Stimulated activated effector memory CD8-positive, alpha-beta T cell treated with anti-CD3 and anti-CD28 coated beads, Interleukin-12 subunit alpha, Interleukin-12 subunit beta, amount 100 ng/mL, for 72 hours (primary cell): ENCODE results near the gene SRRM3.
A peak's percentile ranks its signal among the peaks of the same experiment; 100 is the strongest.
"Not testable (repeated sequence)": the region's sequence is repeated elsewhere in the genome, so short reads cannot be mapped to it uniquely, and the experiment has no call there.

ENCODE experiments used
- ATAC-seq: fragments of 150-1000 bp; cut with Tn5 transposase; 2 replicates; pipeline ENCODE4 v1.10.0; 2021
- DNase-seq, 2 donors: peaks; one replicate each; pipeline ENCODE4 v3.0.0; 2021 to 2022; ENCODE audit warnings: low spot score in 2 of 2
- H3K27ac Mint-ChIP-seq: one replicate; pipeline ENCODE4 v1.8.0; 2022; ENCODE audit warnings: mild to moderate bottlenecking, mixed read lengths
- H3K36me3 Mint-ChIP-seq: one replicate; pipeline ENCODE4 v1.8.0; 2022; ENCODE audit warnings: mild to moderate bottlenecking, mixed read lengths
- H3K4me1 Mint-ChIP-seq: one replicate; pipeline ENCODE4 v1.8.0; 2022; ENCODE audit warnings: mixed read lengths
- H3K4me3 Mint-ChIP-seq: one replicate; pipeline ENCODE4 v1.8.0; 2022; ENCODE audit warnings: mild to moderate bottlenecking, mixed read lengths
- H3K9me3 Mint-ChIP-seq: one replicate; pipeline ENCODE4 v1.8.0; 2022; ENCODE audit warnings: mixed read lengths

SRRM3 gene

GRCh38 chr7:76281706-76282343 lies 80.1 kb downstream of the SRRM3 start:
- DNase-seq: no peak
- Mint-ChIP-seq H3K27ac (no peak overlapping the region), H3K4me1 (peaks cover 23% of the 10 kb centered on the region), H3K36me3 (no peaks in the 10 kb centered on the region), H3K4me3 (peak overlapping the region; percentile 73), H3K9me3 (no peaks in the 10 kb centered on the region)
- no peak for ATAC-seq

- no peak overlapping the region for H3K27ac Mint-ChIP-seq
- ATAC-seq: peak; percentile 6
- peak overlapping the region; percentile 73 for H3K4me3 Mint-ChIP-seq
- peaks cover 23% of the 10 kb centered on the region for H3K4me1 Mint-ChIP-seq
- H3K36me3 Mint-ChIP-seq: no peaks in the 10 kb centered on the region
- DNase-seq: no peak
- no peaks in the 10 kb centered on the region for H3K9me3 Mint-ChIP-seq
Measured at GRCh38 chr7:76282344-76283253, 80.9 kb downstream of the SRRM3 start.

GRCh38 chr7:76283254-76284159 lies 81.8 kb downstream of the SRRM3 start:
- peak overlapping the region; percentile 51 for H3K4me3 Mint-ChIP-seq
- DNase-seq: no peak
- H3K27ac Mint-ChIP-seq: no peak overlapping the region
- peaks cover 23% of the 10 kb centered on the region for H3K4me1 Mint-ChIP-seq
- H3K36me3 Mint-ChIP-seq: no peaks in the 10 kb centered on the region
- ATAC-seq: no peak
- H3K9me3 Mint-ChIP-seq: no peaks in the 10 kb centered on the region

GRCh38 chr7:76285604-76286374 lies 84.1 kb downstream of the SRRM3 start:
- DNase-seq (no peak), ATAC-seq (no peak)
- H3K4me1 Mint-ChIP-seq: peaks cover 19% of the 10 kb centered on the region
- no peaks in the 10 kb centered on the region for H3K9me3 Mint-ChIP-seq
- no peak overlapping the region for H3K4me3 Mint-ChIP-seq
- H3K27ac Mint-ChIP-seq: no peak overlapping the region
- no peaks in the 10 kb centered on the region for H3K36me3 Mint-ChIP-seq

GRCh38 chr7:76286842-76287403 lies 85.2 kb downstream of the SRRM3 start:
- DNase-seq: no peak
- Mint-ChIP-seq H3K36me3 (no peaks in the 10 kb centered on the region), H3K4me1 (peaks cover 20% of the 10 kb centered on the region), H3K9me3 (no peaks in the 10 kb centered on the region), H3K4me3 (no peak overlapping the region), H3K27ac (no peak overlapping the region)
- ATAC-seq: no peak

GRCh38 chr7:76290847-76291350 lies 89.2 kb downstream of the SRRM3 start:
- Mint-ChIP-seq H3K4me1 (peaks cover 11% of the 10 kb centered on the region), H3K4me3 (peak overlapping the region; percentile 48), H3K27ac (peak overlapping the region; percentile 90)
- not testable (repeated sequence) for H3K36me3 Mint-ChIP-seq, DNase-seq, ATAC-seq, H3K9me3 Mint-ChIP-seq

GRCh38 chr7:76291351-76292212 lies 89.9 kb downstream of the SRRM3 start:
- H3K4me3 Mint-ChIP-seq: peak overlapping the region; percentile 48
- DNase-seq: peak; percentile 97 to 98
- peak overlapping the region; percentile 90 for H3K27ac Mint-ChIP-seq
- H3K9me3 Mint-ChIP-seq: no peaks in the 10 kb centered on the region
- peaks cover 14% of the 10 kb centered on the region for H3K4me1 Mint-ChIP-seq
- H3K36me3 Mint-ChIP-seq: no peaks in the 10 kb centered on the region
- ATAC-seq: peak; percentile 92

- no peak for ATAC-seq
- no peaks in the 10 kb centered on the region for H3K9me3 Mint-ChIP-seq
Measured at GRCh38 chr7:76292213-76292573, 90.5 kb downstream of the SRRM3 start.

GRCh38 chr7:76292911-76293310 lies 91.2 kb downstream of the SRRM3 start:
- not testable (repeated sequence) for ATAC-seq, H3K36me3 Mint-ChIP-seq, H3K27ac Mint-ChIP-seq, H3K4me3 Mint-ChIP-seq, DNase-seq, H3K9me3 Mint-ChIP-seq
- H3K4me1 Mint-ChIP-seq: peaks cover 21% of the 10 kb centered on the region

More at GRCh38 chr7:76292213-76292573, 90.5 kb downstream of the SRRM3 start:
- Mint-ChIP-seq H3K27ac (peak overlapping the region; percentile 40), H3K4me1 (peaks cover 20% of the 10 kb centered on the region), H3K36me3 (no peaks in the 10 kb centered on the region), H3K4me3 (no peak overlapping the region)
- no peak for DNase-seq

- no peak for DNase-seq
- Mint-ChIP-seq H3K4me3 (no peak overlapping the region), H3K4me1 (peaks cover 21% of the 10 kb centered on the region), H3K27ac (peak overlapping the region; percentile 17), H3K9me3 (no peaks in the 10 kb centered on the region), H3K36me3 (no peaks in the 10 kb centered on the region)
- ATAC-seq: no peak
Measured at GRCh38 chr7:76293407-76293901, 91.8 kb downstream of the SRRM3 start.

- Mint-ChIP-seq H3K27ac (no peak overlapping the region), H3K36me3 (no peaks in the 10 kb centered on the region), H3K4me3 (no peak overlapping the region), H3K9me3 (no peaks in the 10 kb centered on the region), H3K4me1 (peaks cover 21% of the 10 kb centered on the region)
- ATAC-seq: no peak
- DNase-seq: no peak
Measured at GRCh38 chr7:76294344-76295024, 92.8 kb downstream of the SRRM3 start.

GRCh38 chr7:76296743-76297740 lies 95.3 kb downstream of the SRRM3 start:
- no peaks in the 10 kb centered on the region for H3K36me3 Mint-ChIP-seq
- ATAC-seq: peak; percentile 77
- no peak for DNase-seq
- no peaks in the 10 kb centered on the region for H3K9me3 Mint-ChIP-seq
- H3K27ac Mint-ChIP-seq: no peak overlapping the region
- H3K4me3 Mint-ChIP-seq: no peak overlapping the region
- peaks cover 12% of the 10 kb centered on the region for H3K4me1 Mint-ChIP-seq
